NCI-H2171 treated with DMSO at 0.1 percent for 48 hours (cell line): Measurements from ENCODE around the gene KLHL22.
"Not testable (repeated sequence)": the region's sequence is repeated elsewhere in the genome, so short reads cannot be mapped to it uniquely, and the experiment has no call there.

Source experiments
- DNase-seq: peaks from one replicate; lab custom pipeline; 2025; lab: John Stamatoyannopoulos, UW

The KLHL22 gene

DNA sequence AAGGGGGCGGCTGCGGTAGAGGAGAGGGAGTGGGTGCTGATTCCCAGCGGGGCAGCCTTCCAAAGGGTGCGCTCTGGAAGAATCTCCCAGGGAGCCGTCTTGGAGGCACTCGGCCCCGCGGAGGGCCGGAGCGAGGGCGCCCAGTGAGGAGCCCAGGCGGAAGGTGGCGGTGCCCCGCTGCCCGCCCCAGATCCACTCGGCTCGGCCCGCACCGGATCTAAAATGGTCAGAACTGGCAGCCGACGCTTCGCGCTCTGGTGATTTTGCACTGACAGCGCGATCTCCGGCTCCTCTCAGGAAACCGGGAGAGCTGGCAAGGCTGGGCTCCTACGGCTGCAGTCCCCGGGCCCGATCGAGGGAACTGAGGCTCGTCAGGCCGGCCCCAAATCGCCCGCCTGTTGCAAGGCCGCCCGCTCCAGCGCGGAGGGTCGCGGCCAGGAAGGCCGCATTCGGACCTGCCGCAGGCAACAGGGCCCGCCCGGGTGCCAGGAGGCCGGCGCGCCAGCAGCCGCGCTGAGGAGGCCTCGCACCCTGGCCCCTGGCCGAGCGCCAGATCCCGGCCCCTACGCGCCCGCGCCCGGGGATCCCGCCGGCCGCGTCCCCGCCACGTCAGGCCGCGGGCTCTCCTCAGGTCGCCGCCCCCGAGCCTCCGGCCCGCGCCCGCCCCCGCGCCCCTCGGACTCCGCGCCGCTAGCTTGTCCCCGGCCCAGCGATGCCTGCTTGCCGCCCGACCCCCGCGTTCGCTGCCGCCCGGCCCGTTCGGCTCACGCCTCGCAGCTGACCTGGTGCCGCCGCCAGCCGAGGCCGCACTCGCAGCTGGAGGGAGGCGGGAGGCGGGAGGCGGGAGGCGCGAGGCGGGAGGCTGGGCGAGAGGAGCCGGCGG lies at the start of gene KLHL22:
Gene KLHL22, minus strand, starts transcription at position 818 of the 883 bp plus-strand sequence. CDS start 6,584 bp downstream, outside the sequence.
- peak; percentile 35 for DNase-seq

DNA sequence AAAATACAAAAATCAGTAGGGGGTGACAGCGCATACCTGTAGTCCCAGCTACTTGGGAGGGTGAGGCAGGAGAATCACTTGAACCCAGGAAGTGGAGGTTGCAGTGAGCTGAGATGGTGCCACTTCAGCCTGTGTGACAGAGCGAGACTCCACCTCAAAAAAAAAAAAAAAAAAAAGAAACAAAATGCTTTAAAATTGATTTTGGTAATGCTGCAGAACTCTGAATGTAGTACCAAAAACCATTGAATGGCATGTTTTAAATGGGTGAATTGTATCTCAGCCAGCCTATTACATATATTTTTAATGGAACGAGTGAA lies 49.7 kb upstream of the KLHL22 start:
- not testable (repeated sequence) for DNase-seq

- no peak for DNase-seq
Observed at GRCh38 chr22:20542736-20543135, 47.1 kb upstream of the KLHL22 start.

- DNase-seq, result no peak
Observed at GRCh38 chr22:20542055-20542454, 46.5 kb upstream of the KLHL22 start.

GRCh38 chr22:20538875-20539274 lies 43.3 kb upstream of the KLHL22 start:
- not testable (repeated sequence) for DNase-seq

- DNase-seq, result no peak
Observed at GRCh38 chr22:20537983-20538382, 42.4 kb upstream of the KLHL22 start.

- DNase-seq, result no peak
Observed at GRCh38 chr22:20537325-20537756, 41.7 kb upstream of the KLHL22 start.

DNA sequence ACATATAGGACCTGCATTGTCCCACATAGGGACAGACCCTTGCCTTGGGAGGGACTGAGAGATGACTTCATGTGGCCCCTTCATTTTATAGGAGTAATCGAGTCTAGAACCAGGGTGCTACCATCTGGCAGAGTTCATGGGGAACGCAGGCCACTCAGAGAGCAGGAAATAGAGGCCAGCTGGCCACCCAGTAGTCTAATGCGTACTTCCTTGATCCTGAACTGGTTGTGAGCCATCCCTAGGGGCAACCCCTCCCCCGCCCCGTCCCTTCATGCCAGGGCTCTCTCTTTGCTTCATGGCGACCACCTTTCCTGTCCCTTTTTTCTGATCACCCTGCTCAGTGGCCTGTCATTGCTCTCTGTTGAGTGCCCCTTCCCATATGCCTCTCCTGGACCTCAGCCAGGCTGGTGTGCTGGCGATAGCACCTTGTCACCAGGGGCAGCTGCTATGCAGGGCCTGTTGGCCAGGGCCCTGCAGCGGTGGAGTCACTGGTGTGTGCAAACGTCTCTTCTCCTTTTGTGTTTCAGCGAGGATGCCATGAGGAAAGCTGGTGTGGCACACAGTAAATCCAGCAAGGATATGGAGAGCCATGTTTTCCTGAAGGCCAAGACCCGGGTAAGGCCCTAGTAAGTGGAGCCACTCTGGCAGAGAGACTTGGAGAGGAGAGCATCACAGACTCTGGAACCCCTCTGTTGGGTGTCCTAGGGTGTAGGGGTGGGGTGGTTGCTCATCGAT lies 41.2 kb upstream of the KLHL22 start:
- DNase-seq, result peak; percentile 20

DNA sequence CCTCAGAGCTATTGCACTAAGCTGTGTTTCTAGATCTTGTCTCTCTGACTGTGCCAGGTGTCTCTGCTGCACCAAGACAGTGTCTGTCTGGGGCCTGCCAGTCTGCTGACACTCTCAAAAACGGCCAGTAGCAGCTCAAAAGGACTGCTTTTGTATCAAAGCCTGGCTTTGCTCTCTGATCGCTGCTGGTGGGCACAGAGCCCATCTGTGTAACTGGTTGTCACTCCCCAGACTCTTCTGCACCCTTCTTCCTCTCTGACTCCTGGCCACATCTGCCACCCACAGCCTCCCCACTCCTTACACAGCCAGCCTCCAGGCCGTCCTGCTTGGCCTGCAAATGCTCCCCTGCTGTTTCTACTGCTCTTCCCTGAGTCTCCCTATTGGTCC lies 38.3 kb upstream of the KLHL22 start:
- no peak for DNase-seq

DNA sequence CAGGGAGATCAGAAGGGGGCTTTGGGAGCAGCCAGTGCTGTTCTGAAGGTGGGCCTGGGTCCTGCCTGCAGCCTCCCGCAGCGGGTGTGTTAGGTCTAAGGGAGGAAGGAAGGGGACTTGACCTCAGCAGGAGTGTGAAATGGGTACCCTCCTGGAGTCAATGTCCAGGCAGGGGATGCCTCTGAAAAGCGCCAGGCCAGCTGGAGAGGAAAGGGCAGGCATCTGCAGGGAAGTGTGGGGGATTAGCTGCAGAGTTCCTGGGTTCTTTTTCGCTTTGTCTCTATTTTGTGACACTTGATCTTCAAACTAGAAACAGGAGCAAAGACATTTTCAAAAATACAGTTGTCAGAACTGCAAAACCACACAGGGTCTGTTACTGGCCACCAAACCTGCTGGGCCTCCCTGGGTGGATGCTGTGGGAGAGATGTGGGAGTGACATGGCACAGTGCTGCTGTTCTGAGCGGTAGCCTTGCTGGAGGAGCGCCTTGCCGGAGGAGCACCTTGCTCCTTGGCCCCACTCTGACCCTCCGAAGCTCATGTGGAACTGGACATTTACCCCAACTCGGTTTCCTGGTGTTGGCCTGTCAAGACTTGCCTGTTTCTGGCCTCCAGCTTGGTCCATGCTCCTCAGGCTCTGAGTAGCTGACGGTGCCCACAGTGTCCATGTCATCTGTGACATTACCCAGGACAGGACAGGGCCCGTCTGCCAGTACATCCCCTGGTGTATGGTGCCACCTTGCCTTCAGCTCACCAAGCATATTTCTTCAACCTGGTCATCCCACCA lies 37.7 kb upstream of the KLHL22 start:
- no peak for DNase-seq

DNA sequence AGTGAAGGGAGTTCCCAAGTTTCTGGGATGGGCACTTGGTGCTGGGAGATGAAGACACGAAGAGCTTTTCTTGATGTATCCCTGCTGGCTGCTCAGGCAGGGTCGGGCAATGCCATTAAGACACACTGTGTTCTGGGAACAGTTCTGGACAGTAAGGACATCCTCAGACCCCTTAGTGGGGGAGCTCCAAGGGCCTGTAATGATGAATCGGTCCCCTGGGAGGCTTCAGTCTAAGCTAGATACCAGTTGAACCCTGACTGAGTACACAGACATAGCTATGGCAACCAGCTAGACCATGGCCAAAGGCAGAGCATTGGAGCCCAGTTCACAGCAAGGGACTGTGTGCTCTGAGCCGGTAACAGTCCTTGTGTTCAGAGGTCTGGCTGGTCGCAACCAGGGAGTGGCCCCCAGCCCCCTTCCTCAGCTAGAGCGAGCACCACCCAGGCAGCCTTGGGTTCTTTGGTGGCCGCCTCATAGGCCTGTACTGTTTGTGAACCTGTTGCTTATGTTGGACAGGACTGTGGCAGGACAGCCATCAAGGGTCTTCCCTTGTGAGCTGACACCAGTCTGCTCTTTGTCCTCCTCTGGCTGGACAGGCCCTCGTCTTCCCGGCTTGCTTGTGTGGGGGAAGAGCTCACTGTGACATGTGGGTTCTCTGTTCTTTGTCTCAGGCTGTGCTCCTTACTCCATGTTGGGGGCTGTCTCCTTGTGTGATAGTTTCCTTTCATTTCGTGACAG lies 36.8 kb upstream of the KLHL22 start:
- DNase-seq, result no peak

GRCh38 chr22:20531404-20532201 lies 36.0 kb upstream of the KLHL22 start:
- peak; percentile 25 for DNase-seq

DNA sequence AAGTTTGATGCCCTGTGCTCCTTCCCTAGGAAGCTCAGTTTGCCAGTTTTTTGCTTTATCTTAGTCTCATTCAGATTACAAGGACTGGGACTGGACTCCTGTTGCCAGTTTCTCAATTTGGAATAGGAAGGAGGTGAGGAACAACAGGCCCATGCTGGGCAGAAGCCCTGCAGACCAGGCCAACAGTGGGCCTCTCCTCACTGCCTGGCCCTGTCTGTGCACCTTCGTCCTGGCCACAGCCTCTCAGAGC lies 35.5 kb upstream of the KLHL22 start:
- DNase-seq, result no peak

DNA sequence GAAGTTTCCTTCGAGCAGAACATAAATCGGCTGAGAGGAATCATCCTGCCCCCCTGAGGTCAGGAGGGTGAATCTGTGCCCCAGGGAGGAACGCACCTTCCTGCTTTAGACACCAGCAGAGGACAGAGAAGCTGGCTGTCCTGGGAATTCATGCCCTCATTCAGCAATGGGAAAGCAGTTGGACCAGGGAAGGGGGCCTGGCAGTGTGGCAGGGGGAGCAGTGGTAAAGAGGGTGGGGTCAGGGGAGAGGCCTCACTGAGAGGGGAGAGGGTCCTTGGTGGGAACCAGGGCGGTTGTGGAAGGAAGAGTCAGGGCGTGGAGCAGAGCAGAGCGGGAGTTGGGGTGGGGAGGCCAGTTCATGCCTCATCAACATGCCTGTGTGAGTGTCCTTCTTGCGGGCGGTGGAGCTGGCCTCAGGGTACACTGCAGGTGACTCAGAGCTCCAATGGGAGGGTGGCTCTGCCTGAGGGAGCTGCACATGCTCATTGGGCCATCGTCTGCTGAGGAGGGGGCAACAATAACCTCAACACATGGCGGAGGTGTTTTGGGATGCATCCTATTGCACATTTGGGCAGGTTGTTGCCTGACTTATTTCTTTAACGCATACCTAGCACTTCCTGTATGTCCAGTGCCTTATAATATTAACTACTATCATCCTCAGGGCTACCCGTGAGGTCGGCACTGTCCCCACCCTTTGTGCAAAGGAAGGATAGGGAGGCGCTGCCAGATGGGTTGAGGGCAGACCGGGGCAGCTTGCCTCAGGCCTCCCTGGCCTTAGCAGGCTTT lies 35.0 kb upstream of the KLHL22 start:
- DNase-seq, result no peak

- no peak for DNase-seq
Observed at GRCh38 chr22:20528405-20528978, 32.9 kb upstream of the KLHL22 start.

GRCh38 chr22:20526628-20527355 lies 31.2 kb upstream of the KLHL22 start:
- no peak for DNase-seq

DNA sequence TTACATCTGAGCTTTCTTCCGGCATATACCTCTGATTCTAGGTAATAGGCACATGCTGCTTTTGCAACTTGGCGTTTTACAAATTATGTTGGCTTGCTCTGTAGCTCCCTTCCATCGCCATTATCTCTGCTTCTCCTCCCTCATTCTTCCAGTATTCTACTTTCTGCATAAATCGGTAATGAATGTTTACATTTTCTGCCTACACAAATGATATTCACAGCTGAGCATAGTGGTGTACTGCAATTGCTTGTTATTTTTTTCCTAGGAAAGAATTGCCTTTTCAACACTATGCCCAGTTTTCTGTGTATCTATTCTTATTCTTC lies 30.7 kb upstream of the KLHL22 start:
- no peak for DNase-seq

GRCh38 chr22:20525048-20525447 lies 29.5 kb upstream of the KLHL22 start:
- DNase-seq, result no peak

- peak; percentile 19 for DNase-seq
Observed at GRCh38 chr22:20524004-20524481, 28.4 kb upstream of the KLHL22 start.
